GM18870 (cell line): ENCODE data around the gene MYO1F.
"Not testable (repeated sequence)": the region's sequence is repeated elsewhere in the genome, so short reads cannot be mapped to it uniquely, and the experiment has no call there.

Source experiments
- ATAC-seq: cut with Tn5 transposase; IDR thresholded peaks from one replicate; pipeline ENCODE4 v1.9.1; 2021; ENCODE audit warnings: moderate library complexity; ENCODE audit not compliant: unreplicated experiment

MYO1F gene

GRCh38 chr19:8519388-8519787 is 57.9 kb downstream of the MYO1F start:
- ATAC-seq, result no peak

- no peak for ATAC-seq
These were observed 58.7 kb downstream of the MYO1F start for GRCh38 chr19:8518536-8518935.

GRCh38 chr19:8517551-8518442 is 59.4 kb downstream of the MYO1F start:
- ATAC-seq, result no peak

GRCh38 chr19:8515317-8515716 is 61.9 kb downstream of the MYO1F start:
- ATAC-seq, result no peak

- not testable (repeated sequence) for ATAC-seq
These were observed 62.7 kb downstream of the MYO1F start for GRCh38 chr19:8514505-8515009.

GRCh38 chr19:8513687-8514504 is 63.3 kb downstream of the MYO1F start, which contains the start of gene ZNF414:
Gene ZNF414, minus strand, starts transcription at chr19:8514167. Its CDS starts 121 bp downstream, at chr19:8514046.
- ATAC-seq, result peak; percentile 73

- ATAC-seq, result no peak
These were observed 64.1 kb downstream of the MYO1F start for GRCh38 chr19:8513036-8513686.

- ATAC-seq, result no peak
These were observed 64.9 kb downstream of the MYO1F start for GRCh38 chr19:8512115-8512967.

- no peak for ATAC-seq
These were observed 65.6 kb downstream of the MYO1F start for GRCh38 chr19:8511573-8512101.

- ATAC-seq, result no peak
These were observed 66.6 kb downstream of the MYO1F start for GRCh38 chr19:8510589-8511115.

GRCh38 chr19:8506402-8506957 is 70.8 kb downstream of the MYO1F start:
- no peak for ATAC-seq

- ATAC-seq, result no peak
These were observed 71.4 kb downstream of the MYO1F start for GRCh38 chr19:8505680-8506401.

GRCh38 chr19:8504919-8505318 is 72.3 kb downstream of the MYO1F start:
- no peak for ATAC-seq

- no peak for ATAC-seq
These were observed 73.1 kb downstream of the MYO1F start for GRCh38 chr19:8504171-8504570.

GRCh38 chr19:8503510-8503909 is 73.7 kb downstream of the MYO1F start:
- no peak for ATAC-seq

- ATAC-seq, result no peak
These were observed 75.3 kb downstream of the MYO1F start for GRCh38 chr19:8501981-8502380.

GRCh38 chr19:8501516-8501915 is 75.7 kb downstream of the MYO1F start:
- ATAC-seq, result no peak

GRCh38 chr19:8500158-8500557 is 77.1 kb downstream of the MYO1F start:
- no peak for ATAC-seq
